Measurements from ENCODE around the gene DCAF5.

- TF ChIP-seq POLR2AphosphoS5 (IDR thresholded peaks at IDR 0.05; ENCODE audit: low read depth, low read length) (no peak), TAF1 (IDR thresholded peaks at IDR 0.05; ENCODE audit: low read depth, low read length) (no peak), POLR2A (IDR thresholded peaks at IDR 0.05; ENCODE audit: low read depth, low read length) (no peak), SPI1 (IDR thresholded peaks at IDR 0.05; ENCODE audit: low read depth, low read length) (no peak)
Observed at GRCh38 chr14:69023035-69023434, 129.9 kb downstream of the DCAF5 start.

Data from GM12891 (cell line).